Loucy (cell line): ENCODE data around the gene PALD1.

ENCODE experiments used
- EZH2phosphoT487 ChIP-seq: fragments of 200-600 bp; IDR thresholded peaks from 2 replicates; pipeline ENCODE4 v1.6.1; 2018; ENCODE audit warnings: antibody characterized with exemption, mild to moderate bottlenecking, moderate library complexity, borderline replicate concordance
- TF ChIP-seq, protein P1 (sequence below): fragments of 200-600 bp; sonication (generic); conservative IDR thresholded peaks from 2 replicates; pipeline ENCODE4 v1.5.1; 2014; ENCODE audit warnings: mild to moderate bottlenecking, antibody characterized with exemption, low read length

DNA sequence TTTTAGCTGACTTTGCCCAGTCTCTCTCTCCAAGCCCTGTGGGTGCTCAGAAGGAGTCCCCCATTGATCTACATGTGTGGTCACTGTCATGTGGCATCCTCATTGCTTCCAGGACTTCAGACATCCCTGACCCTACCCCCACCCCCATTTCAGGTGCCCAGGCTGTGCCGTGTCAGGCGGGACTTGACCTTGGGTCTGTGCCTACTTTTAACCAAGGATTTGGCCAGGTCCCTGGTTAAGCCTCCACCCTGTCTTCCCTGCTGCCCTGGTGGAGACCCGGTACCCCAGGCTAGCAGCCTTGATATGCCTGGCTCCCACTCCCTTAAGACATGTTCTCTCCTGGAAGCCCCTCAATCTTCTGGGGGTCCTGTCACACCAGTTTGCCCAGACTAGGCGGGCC lies 92.7 kb downstream of the PALD1 start:
- TF ChIP-seq, protein P1, sequence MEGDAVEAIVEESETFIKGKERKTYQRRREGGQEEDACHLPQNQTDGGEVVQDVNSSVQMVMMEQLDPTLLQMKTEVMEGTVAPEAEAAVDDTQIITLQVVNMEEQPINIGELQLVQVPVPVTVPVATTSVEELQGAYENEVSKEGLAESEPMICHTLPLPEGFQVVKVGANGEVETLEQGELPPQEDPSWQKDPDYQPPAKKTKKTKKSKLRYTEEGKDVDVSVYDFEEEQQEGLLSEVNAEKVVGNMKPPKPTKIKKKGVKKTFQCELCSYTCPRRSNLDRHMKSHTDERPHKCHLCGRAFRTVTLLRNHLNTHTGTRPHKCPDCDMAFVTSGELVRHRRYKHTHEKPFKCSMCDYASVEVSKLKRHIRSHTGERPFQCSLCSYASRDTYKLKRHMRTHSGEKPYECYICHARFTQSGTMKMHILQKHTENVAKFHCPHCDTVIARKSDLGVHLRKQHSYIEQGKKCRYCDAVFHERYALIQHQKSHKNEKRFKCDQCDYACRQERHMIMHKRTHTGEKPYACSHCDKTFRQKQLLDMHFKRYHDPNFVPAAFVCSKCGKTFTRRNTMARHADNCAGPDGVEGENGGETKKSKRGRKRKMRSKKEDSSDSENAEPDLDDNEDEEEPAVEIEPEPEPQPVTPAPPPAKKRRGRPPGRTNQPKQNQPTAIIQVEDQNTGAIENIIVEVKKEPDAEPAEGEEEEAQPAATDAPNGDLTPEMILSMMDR = no peak
- no peak for TF ChIP-seq EZH2phosphoT487
